BE2C (cell line): ENCODE data around the gene MACF1.

Experiments used
- DNase-seq: peaks from one replicate; pipeline ENCODE4 v3.0.0-alpha.2; 2020
- H3K27me3 ChIP-seq: fragments of 250-450 bp; sonication (Bioruptor Pico); 2 replicates; pipeline ENCODE4 v1.5.1; 2020; ENCODE audit warnings: mild to moderate bottlenecking
- H3K36me3 ChIP-seq: fragments of 250-450 bp; sonication (Bioruptor Pico); 2 replicates; pipeline ENCODE4 v1.5.1; 2020; ENCODE audit warnings: mild to moderate bottlenecking
- H3K4me1 ChIP-seq: fragments of 250-450 bp; sonication (Bioruptor Pico); 2 replicates; pipeline ENCODE4 v1.5.1; 2020
- H3K4me3 ChIP-seq: 2 replicates; pipeline ENCODE4 v1.5.1; 2011; ENCODE audit warnings: low read depth, low read length
- H3K9me3 ChIP-seq: fragments of 250-450 bp; sonication (Bioruptor Pico); 2 replicates; pipeline ENCODE4 v1.5.1; 2020
- TF ChIP-seq, protein P1 (sequence below): IDR thresholded peaks from 2 replicates; pipeline ENCODE4 v1.5.1; 2012; ENCODE audit warnings: mild to moderate bottlenecking, low read depth, low read length

MACF1 gene

DNA sequence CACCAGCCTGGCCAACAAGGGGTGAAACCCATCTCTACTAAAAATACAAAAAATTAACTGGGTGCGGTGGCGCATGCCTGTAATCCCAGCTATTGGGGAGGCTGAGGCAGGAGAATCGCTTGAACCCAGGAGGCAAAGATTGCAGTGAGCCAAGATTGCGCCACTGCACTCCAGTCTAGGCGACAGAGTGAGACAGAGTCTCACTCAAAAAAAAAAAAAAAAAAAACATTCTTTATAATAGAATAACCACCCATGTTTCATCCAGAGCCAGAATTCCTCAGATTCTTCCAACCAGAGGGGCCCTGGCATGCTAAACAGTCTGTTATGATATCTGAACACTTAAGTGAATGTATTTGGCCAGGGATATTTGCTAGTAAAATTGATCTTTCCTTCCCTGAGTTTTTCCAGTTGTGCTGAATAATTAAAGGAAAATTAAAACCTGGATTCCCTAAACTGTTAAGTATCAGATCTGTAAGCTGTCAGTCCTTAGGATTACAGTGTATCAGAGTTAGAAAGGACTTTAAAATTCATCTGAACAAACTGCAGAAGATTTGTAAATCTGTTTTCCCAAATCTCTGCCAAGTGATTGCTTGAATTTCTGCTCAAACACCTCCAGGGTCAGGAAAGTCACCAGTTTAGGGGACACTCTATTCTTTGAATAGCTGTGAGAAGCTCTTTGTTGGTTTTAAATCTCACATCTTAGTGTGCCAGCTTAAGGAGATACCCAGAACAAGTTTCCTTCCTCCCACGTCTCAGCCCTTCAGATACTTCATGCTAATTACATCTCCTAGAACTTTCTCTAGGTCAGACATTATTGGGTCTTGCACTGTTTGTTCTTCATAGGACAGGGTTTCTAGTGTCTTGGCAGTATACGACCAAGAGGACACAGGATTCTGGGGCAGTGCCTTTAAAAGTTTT, 202.3 kb downstream of the MACF1 start:
- TF ChIP-seq, protein P1, sequence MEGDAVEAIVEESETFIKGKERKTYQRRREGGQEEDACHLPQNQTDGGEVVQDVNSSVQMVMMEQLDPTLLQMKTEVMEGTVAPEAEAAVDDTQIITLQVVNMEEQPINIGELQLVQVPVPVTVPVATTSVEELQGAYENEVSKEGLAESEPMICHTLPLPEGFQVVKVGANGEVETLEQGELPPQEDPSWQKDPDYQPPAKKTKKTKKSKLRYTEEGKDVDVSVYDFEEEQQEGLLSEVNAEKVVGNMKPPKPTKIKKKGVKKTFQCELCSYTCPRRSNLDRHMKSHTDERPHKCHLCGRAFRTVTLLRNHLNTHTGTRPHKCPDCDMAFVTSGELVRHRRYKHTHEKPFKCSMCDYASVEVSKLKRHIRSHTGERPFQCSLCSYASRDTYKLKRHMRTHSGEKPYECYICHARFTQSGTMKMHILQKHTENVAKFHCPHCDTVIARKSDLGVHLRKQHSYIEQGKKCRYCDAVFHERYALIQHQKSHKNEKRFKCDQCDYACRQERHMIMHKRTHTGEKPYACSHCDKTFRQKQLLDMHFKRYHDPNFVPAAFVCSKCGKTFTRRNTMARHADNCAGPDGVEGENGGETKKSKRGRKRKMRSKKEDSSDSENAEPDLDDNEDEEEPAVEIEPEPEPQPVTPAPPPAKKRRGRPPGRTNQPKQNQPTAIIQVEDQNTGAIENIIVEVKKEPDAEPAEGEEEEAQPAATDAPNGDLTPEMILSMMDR: no peak
- Histone ChIP-seq H3K27me3 (no peaks in the 10 kb centered on the region), H3K9me3 (no peaks in the 10 kb centered on the region), H3K4me1 (peaks cover 2% of the 10 kb centered on the region; the same call in 1 of the 2 replicates), H3K36me3 (no peaks in the 10 kb centered on the region), H3K4me3 (no peak overlapping the region)
- DNase-seq: no peak

DNA sequence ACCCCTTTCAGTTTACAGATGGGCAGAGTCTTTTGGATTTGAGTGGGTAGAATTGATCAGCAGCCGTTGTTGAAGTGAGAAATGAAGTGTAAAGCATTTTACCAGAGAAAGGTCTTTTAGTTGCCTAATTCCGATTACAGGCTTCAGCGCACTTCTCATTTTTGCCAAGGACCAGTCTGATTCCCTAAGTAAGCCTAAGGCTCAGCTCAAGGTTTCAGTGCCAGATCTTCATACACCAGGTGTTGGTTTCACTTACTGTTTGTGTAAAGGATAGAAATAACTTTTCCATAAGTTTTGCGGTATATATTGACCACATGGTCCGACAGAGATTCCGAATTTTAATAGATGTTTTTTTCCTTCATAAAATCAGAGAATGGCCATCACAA, 203.0 kb downstream of the MACF1 start:
- no peak for DNase-seq
- no peak overlapping the region for H3K4me3 ChIP-seq
- H3K9me3 ChIP-seq: no peaks in the 10 kb centered on the region
- H3K27me3 ChIP-seq: no peaks in the 10 kb centered on the region
- H3K4me1 ChIP-seq: peaks cover 2% of the 10 kb centered on the region; the same call in 1 of the 2 replicates
- no peaks in the 10 kb centered on the region for H3K36me3 ChIP-seq
- TF ChIP-seq, protein P1: no peak

DNA sequence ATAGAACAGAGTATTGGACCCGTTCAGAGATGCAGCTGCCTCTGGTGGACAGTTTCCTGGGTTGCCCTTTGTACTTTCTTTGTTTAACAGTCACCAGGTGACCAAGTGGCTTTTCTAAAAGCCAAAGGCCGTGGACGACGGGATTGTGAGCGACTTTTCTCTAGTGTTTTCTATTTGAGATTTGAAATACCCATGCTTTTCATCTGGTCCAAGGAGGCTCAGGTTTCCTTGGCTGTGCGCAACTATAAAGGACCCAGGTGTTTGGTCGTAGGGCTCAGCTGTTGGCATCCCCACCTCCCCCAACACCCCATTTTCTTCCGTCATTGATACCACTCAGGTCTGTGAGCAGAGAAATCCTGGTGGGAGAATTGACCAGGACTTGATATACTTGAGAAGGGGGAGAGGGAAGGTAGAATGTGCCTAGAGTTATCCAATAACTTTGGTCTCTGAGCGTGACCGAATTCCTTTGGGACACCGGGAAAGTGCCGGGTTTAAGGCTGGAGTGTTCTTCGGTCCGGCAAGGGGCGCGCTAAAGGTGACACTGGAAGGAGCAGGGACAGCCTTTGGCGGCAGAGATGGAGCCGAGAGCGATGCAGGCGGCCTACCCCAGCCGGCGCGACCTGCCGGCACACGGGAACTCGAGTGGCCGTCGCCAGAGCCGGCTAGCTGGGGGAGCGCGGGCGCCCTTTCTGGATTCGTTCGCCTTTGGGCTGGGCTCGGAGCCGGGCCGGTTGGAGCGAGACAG, 203.6 kb downstream of the MACF1 start:
- TF ChIP-seq, protein P1: no peak
- no peaks in the 10 kb centered on the region for H3K9me3 ChIP-seq
- DNase-seq: no peak
- H3K27me3 ChIP-seq: no peaks in the 10 kb centered on the region
- peak overlapping the region; percentile 59 for H3K4me3 ChIP-seq
- peaks cover 2% of the 10 kb centered on the region; the same call in 1 of the 2 replicates for H3K4me1 ChIP-seq
- H3K36me3 ChIP-seq: no peaks in the 10 kb centered on the region

DNA sequence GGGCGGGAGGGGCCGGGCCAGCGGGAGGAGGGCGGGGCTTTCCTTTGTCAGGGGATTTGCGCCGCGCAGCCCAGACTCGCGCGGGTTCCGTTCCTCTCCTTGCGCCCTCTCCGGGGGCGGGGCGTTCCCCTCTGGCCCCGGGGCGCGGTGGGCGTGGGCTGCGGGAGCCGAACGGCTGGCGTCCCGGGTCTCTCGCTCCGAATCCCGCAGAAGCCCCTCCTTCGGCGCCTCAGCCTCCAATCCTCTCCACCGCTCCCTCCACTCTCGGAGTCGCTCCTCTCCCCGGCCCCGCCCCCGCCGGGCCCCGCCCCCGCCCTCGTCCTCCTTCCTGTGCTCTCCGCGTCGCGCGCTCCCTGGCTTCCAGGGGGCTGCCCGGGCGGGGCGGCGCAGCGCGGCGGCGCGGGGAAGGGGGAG, 204.2 kb downstream of the MACF1 start:
- peaks cover 2% of the 10 kb centered on the region; the same call in 1 of the 2 replicates for H3K4me1 ChIP-seq
- no peaks in the 10 kb centered on the region for H3K9me3 ChIP-seq
- H3K36me3 ChIP-seq: no peaks in the 10 kb centered on the region
- H3K4me3 ChIP-seq: peak overlapping the region; percentile 65
- DNase-seq: peak; percentile 92
- H3K27me3 ChIP-seq: no peaks in the 10 kb centered on the region
- TF ChIP-seq, protein P1: no peak

DNA sequence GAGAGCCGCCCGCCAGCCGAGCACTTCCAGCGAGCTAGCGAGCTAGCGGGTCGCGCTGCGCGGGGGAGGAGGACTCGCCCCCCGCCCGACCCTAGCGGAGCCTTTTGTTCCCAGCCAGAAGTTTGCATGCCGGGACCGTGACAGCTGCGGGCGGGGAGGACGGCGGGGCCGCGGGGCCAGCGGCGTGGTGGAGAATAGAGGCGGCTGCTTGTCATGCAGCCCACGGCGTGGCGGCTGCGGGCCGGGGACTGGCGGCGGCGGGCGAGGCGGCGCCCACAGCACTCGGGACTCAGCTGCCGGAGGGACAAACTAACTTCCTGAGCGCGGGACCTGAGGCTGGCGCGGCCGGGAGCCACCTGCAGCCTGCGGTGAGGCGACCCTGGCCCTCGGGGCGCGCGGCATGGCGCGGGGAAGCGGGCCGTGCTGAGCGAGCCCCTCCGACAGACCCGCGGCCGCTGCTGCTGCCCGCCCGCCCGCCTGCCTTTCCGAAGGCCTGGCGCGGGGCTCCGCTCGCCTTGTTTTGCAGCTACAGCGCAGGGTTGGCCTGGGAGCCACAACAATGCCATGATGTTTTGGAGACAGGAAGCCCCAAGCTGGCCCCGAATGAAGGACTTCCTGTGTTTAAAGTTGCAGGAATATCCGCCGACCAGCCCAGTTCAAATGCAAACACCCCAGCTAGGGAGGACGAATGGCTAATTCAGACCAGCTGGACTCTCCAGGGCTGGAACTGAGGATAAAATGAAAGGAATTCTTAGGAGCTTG, 204.7 kb downstream of the MACF1 start:
- TF ChIP-seq, protein P1: no peak
- peak; percentile 24 for DNase-seq
- no peaks in the 10 kb centered on the region for H3K36me3 ChIP-seq
- peaks cover 2% of the 10 kb centered on the region; the same call in 1 of the 2 replicates for H3K4me1 ChIP-seq
- no peaks in the 10 kb centered on the region for H3K27me3 ChIP-seq
- no peaks in the 10 kb centered on the region for H3K9me3 ChIP-seq
- H3K4me3 ChIP-seq: peak overlapping the region; percentile 65
